NCI-H2171 treated with DMSO at 0.1 percent for 48 hours (cell line): ENCODE results near the gene RTCA.
"Not testable (repeated sequence)": the region's sequence is repeated elsewhere in the genome, so short reads cannot be mapped to it uniquely, and the experiment has no call there.

ENCODE experiments used
- DNase-seq: peaks from one replicate; lab custom pipeline; 2025; lab: John Stamatoyannopoulos, UW

The RTCA gene

DNA sequence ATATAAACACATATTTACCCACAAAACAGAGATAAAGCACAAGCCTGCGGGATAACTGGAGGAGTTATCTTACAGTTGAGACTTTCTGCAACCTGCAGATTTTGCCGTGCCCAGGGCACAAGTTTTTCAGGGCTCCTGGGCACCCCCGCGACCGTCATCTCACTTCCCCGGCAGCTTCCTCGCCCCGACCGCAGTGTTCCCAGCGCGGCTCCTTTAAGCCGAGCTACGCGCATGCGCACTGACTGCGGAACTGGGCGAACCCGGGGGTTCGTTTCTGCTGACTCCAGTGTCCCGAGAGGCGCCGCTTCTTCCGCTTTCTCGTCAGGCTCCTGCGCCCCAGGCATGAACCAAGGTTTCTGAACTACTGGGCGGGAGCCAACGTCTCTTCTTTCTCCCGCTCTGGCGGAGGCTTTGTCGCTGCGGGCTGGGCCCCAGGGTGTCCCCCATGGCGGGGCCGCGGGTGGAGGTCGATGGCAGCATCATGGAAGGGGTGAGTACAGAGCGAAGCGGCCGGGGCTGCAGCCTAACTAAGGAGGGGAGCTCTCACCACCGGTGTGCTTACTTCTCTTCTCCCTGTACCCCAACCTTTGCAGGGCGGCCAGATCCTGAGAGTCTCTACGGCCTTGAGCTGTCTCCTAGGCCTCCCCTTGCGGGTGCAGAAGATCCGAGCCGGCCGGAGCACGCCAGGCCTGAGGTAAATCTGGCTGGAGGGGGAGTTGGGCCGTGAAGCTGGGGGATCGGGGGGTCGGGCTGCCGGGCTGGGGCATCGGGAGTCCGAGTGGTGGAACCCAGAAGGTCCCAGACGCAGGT lies at the start of gene RTCA:
Gene RTCA (plus strand): TSS at position 286 of the 810 bp plus-strand sequence. CDS start 160 bp downstream, at position 446.
- peak; percentile 93 for DNase-seq

DNA sequence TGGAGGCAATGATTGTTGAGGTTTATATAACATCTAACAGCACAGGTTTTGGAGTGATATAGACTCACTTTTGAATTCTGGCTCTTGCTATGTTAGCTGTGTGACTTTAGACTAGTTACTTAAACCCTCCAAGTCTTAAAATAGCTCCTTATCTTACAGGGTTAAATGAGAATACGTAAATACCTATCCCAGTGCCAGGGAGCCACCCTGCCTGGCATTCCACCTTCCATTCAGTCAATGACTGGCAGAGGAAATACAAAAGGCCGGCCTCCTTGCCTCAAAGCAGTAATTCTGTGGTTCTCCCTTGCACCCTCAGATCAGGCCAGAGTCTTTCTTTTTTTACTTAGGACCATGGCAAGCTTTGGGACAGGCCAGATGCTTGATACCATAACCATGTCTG lies 48.2 kb upstream of the RTCA start:
- no peak for DNase-seq

DNA sequence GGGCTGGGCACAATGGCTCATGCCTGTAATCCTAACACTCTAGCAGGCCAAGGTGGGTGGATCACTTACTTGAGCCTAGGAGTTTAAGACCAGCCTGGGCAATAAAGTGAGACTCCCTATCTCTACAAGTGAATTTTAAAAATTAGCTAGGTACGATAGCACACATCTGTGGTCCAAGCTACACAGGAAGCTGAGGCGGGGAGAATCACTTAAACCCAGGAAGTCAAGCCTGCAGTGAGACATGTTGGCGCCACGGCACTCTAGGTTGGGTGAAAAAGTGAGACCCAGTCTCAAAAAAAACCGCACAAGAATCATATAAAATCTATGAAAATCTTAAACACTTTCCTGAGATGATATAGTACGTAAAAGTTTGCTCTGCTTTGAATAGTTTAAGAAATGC lies 46.6 kb upstream of the RTCA start:
- no peak for DNase-seq

DNA sequence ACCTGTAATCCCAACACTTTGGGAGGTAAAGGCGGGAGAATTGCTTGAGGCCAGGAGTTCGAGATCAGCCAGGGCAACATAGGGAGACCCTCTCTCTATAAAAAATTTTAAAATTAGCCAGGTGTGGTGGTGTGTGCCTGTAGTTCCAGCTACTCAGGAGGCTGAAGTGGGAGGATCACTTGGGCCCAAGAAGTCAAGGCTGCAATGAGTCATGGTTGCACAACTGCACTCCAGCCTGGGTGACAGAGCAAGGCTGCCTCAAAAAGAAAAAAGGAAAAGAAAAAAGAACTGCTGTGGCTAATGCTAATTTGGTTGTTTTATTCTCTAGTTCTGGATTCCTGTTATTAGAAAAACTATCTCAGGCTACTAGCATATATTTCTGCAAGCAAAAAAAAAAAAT lies 46.1 kb upstream of the RTCA start:
- no peak for DNase-seq

DNA sequence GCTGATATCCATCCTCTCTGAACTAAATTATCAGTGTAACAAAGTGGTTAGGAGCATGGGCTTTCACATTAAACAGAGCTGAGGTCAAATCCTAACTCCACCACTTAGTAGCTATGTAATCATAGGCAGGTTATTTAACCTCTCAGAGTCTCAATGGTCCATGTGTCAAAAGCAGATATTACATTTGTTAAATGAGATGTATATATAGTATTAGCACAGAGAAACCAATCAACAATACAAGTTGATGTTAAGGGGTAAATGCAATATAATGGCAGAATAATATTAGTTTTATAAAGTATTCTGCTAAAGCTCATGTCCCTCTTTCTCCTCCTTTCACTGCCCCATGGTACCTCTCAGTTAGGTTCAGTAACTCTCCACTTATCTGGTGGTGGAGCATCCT lies 43.6 kb upstream of the RTCA start:
- DNase-seq = no peak

DNA sequence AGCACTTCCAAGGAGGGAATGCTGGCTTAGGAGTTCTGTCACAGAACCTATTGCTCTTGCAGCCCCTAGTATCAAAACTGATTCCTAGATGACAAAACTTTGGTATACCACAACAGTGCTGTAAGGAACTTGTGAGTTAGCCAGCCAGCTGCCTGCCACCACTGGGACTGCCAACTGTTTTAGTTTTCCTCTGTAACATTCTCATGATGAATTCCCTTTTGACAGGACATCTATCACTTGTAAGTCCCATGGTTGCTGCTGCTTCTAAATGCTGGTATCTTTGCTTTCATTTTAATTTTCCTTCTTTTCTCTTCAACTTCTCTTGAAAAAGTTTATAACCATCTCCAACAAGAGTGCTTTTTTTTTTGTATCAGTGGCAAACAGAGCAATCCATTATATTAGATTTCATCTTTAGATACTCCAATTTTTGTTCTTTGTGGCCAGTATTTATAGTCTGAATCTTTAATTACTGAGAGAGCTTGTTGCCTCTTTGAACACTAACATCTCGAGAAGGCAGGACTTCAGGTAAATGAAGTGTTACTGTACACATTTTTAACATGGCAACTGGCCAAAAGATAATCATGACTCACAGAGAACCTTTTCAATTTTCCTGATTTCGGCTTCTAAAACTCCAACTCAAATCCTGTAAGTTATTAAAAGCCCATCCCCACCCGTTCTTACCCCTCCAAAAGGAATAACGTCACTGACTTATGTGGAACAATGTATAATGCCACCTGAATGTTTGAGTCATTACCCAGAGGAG lies 36.2 kb upstream of the RTCA start:
- DNase-seq = no peak

DNA sequence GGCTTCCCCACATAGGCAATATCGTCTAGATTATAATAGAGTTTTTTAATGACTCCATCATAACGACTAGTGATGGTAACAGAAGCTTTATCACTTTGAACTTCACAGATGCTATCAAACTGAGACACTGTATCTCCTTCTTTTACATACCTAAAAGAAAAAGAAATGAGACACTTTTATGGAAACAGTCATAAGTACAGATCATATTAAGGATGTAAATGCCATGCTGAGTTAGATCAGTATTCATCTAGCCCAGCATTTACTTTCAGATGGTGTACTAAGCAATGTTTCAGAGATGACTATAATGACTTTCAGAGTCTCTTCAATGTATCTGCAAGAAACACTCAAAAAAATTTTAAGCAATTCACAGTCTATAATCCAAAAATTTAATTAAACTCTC lies 35.3 kb upstream of the RTCA start:
- DNase-seq = no peak

DNA sequence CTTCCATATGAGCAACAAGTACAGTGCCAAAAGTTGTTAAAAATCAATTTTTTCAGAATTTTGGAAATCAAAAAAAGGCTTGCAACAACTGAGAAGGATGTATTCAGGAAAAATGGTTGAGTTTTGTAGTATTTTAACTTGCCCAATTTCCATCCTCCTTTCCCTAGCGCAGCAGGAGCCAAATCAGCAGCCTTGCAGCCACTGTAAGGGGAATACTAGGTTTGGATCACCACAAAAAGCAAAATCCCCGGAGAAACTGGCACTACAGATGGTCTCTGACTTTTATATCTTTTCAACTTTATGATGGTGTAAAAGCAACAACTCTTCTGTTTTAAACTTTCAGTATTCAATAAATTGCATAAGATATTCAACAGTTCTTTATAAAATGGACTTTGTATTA lies 34.3 kb upstream of the RTCA start:
- DNase-seq = no peak

DNA sequence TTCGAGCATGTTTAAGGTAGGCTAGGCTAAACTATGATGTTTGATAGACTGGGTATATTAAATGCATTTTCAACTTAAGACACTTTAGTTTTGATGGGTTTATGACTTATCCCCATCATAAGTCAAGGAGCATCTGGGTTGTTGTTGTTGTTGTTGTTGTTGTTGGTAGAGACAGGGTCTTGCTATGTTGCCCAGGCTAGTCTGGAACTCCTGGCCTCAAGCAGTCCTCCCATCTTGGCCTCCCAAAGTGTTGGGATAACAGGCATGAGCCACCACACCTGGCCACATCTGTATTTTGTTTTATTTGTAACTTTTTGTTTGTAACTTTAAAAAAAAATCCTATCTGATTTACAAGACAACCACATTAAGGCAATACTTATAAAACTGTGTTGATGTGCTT lies 33.9 kb upstream of the RTCA start:
- DNase-seq = no peak

DNA sequence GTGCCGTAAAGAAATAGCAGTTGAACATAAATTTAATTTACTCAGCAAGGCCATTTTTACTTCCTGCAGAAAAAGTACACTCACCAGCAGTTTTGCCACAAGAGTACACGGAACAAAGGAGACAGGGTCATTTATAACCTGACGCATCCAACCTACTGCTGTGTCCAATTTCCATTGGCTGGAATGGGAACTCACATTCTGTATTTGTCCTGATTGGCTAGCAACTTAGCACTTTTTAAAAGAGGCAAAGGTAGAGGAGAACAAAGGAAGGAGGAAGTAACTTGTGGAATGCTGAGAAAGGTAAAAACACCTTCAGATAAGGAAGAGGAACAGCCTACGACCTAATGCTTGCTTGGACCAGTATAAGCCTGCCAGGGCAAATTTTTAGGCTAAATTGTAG lies 32.5 kb upstream of the RTCA start:
- not testable (repeated sequence) for DNase-seq

DNA sequence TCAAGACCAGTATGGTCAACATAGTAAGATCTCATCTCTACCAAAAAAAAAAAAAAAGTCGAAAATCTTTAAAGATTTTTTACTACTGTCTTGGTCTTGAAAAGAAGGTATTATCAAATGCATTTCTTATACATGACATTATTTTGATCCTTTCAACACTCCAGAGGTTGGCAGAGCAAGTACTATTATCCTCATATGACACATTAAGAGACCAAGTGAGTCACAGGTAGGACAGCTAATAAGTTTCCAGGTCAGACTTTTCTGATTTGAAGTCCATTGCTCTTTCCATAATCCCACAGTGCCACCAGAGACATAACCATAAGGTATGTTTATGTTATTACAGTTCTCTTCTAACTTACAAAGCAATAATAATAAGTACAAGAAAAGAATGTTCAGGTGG lies 31.6 kb upstream of the RTCA start:
- no peak for DNase-seq

DNA sequence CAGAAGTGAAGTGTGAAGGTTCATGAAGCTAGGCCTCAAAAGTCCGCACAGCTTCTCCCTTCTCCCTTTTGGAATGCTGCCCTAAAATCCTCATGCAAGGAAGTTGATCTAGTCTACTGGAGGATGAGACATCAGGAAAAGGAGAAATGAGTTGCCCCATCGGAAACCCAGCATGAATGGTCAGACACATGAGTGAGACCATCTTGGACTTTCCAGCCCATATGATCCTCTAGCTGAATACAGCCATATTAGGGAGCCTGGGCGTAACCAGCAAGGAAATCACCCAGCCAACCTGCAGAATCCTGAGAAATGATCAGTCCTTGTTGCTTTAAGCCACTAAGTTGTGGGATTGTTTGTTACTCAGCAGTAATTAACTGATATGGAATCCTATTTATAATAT lies 28.9 kb upstream of the RTCA start:
- no peak for DNase-seq

DNA sequence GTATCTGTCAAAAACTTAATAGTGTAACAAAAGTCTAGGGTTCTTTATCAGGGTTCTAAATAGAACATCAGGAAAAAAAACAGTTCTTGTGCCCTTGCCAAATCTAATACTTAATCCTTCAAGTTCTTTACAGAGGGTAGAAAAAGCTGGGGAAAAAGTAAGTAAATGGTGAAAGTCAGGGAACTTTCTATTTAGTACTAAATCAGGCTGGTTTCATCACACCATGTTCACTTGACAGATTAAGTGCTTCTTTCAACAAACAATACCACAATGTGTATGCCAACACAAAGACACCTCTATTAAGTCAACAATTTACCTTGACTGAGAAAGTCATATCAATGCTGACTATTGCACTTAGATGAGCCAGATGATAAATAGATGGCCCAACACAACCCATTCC lies 26.1 kb upstream of the RTCA start:
- no peak for DNase-seq

DNA sequence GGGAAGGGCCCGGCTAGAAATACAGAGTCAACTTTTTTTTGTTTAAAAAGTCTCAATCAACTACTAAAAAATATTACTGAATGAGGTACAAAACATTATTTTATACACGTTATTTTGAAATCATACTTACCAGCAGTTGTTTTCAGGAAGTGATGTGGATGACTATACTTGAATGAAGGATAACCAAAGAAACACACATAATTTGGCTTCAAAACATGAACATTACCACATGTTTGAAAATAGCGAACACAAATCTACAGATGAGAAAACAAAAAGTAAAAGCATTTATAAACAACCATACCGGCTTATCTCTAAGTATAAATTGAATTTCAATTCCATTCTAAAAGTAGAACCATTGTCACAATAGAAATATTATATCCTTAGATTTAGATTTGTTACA lies 25.4 kb upstream of the RTCA start:
- DNase-seq = no peak

DNA sequence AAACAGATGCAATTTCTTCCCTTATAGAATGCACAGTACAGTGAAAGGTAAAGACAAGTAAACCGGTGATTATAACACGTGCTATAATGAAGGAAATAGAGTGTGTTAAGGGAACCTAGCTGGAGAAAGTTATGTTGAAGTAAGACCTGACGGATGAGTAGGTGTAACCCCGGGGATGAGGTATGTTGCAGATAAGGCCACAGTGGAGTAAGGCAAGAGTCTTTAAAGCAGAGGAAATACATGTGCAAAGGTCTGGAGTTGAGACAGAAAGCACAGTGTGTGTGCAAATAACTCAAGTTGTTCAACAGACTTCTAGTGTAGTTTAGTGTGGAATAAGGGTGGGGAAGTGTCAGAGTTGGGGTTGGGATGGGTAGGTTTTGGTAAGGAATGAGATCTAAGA lies 19.3 kb upstream of the RTCA start:
- DNase-seq = no peak

DNA sequence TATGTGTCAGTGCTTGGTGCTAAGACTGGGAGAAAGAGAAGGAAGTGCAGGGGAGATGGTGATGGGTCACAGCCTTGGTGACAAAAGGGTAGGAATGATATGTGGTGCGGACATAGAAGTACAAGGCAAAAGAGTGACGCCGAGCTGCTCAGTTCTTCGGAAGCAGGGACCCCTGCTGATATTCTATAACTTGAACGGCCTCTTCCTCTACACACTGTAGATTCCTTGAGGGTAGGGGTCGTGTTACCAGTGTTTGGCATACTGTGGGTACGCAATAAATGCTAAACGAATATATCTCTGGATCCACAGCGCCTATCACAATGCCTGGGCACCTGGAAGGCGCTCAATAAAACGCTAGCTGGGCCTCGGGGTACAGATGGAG lies 16.9 kb upstream of the RTCA start:
- peak; percentile 36 for DNase-seq

DNA sequence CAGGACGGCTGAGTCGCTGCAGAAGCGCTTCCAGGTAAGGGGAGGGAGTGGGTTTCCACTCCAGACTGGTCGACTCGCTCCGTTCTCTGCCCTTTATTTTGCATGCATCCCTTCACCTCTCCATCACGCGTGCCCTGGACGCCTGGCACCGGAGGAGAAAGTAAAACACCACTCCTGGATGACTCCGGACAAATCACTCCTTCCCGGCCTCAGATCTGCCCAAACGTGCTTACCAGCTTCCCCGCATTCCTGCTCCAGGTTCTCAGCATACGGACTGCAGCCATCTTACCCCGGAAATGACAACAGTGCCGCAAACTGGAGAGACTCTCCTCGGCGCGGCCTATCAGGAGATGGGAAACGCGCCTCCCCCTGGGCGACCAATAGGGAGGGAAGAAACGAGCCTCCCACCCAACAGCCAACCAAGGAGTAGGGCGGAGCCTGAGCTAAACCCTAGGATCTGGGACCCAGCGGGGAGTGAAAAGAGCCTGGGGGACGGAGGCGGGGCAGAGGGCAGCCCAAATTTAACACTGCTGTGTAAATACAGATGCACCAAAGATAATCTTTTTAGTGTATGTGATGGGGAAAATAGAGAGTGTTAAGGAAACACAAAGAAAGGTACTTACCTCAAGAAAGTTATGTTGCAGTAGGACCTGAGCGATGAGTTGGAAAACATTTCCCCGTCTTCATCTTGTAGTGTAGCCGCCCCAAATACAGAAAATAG lies 16.3 kb upstream of the RTCA start, which contains the start of gene DBT:
Gene DBT (minus strand): TSS at position 298 of the 721 bp plus-strand sequence. CDS start 14 bp downstream, at position 284.
- peak; percentile 97 for DNase-seq

DNA sequence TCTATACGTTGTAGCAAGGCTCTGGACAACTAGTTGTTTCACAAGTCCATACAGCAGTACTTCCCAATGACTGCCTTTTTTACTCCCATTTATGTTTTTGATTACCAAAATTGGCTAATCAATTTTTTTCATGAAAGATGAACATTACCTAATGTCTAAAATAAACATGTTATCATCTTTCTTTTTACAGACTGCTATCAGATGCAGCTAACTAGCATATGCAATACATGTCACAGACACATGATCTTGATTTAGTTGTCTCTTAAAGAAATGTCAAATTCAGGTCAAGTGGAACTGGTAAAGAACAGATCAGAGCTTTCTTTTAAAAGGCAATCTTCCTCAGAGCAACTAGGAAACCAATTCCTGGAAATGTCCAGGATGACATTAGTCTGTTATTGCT lies 15.8 kb upstream of the RTCA start:
- peak; percentile 13 for DNase-seq

DNA sequence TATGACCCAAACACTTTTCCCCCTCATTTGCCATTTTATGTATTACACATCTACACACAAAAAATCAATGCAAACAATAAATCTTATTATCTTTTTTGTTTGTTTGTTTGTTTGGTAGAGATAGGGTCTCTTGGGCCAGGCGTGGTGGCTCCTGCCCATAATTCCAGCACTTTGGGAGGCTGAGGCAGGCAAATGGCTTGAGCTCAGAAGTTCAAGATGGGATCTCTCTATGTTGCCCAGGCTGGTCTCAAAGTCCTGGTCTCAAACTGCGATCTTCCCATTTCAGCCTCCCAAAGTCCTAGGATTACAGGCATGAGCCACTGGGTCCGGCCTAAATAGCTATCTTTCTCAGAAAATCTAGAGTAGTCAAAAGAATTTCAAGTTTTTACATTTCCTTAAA lies 15.2 kb upstream of the RTCA start:
- DNase-seq = no peak

DNA sequence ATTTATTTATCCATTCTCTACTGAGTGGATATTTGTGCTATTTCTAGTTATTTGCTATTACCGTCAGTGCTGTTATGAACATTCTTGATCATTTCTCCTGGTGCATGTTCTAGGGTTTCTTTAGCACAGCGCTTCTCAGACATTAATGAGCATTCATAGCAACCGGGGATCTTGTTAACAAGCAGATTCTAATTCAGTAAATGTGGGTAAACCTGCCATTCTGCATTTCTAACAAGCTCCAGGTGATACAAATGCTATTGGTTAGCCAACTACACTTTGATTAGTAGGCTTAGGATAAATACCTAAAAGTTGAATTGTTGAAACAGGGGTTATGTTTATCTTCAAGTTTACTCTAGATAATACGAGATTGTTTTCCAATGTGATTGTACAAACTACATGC lies 13.1 kb upstream of the RTCA start:
- DNase-seq = no peak

DNA sequence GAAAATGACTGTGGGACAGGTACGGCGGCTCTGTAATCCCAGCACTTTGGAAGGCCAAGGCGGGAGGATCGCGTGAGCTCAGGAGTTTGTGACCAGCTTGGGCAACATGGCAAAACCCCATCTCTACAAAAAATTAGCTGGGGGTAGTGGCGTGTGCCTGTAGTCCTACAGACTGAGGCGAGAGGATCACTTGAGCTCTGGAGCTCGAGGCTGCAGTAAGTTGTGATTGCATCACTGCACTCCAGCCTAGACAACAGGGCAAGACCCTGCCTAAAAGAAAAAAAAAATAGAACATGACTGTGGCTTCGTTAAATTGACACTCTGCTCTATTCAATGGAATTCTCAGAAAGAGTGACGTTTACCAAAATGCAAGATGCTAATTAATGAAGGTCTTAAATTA lies 12.5 kb upstream of the RTCA start:
- no peak for DNase-seq

DNA sequence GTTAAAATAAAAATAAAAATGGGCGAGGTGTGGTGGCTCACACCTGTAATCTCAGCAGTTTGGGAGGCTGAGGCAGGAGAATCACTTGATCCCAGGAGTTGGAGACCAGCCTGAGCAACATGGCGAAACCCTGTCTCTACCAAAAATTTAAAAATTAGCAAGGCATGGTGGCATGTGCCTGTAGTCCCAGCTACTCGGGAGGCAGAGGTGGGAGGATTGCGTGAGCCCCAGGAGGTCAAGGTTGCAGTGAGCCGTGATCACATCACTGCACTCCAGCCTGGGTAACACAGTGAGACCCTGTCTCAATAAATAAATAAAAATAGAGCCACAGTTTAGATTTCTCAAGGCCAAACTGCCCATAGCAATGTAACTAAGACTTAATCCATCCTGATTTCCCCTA lies 9.7 kb upstream of the RTCA start:
- not testable (repeated sequence) for DNase-seq

DNA sequence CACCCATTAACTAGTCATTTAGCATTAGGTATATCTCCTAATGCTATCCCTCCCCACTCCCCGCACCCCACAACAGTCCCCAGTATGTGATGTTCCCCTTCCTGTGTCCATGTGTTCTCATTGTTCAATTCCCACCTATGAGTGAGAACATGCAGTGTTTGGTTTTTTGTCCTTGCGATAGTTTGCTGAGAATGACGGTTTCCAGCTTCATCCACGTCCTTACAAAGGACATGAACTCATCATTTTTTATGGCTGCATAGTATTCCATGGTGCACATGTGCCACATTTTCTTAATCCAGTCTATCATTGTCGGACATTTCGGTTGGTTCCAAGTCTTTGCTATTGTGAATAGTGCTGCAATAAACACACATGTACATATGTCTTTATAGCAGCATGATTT lies 7.6 kb upstream of the RTCA start:
- DNase-seq = not testable (repeated sequence)
